ENCODE measurements around the gene RCAN3. TPM values are rescaled to one million over a fixed set of nuclear protein-coding genes. Genes with fewer than 3 reads are reported as not detected.

Gene RCAN3
- total RNA-seq, 2 donors from 2014 or later = 12.6 to 15.1 TPM

GRCh38 chr1:24586970-24587820 lies 84.6 kb downstream of the RCAN3 start:
- TF ChIP-seq, protein P1, sequence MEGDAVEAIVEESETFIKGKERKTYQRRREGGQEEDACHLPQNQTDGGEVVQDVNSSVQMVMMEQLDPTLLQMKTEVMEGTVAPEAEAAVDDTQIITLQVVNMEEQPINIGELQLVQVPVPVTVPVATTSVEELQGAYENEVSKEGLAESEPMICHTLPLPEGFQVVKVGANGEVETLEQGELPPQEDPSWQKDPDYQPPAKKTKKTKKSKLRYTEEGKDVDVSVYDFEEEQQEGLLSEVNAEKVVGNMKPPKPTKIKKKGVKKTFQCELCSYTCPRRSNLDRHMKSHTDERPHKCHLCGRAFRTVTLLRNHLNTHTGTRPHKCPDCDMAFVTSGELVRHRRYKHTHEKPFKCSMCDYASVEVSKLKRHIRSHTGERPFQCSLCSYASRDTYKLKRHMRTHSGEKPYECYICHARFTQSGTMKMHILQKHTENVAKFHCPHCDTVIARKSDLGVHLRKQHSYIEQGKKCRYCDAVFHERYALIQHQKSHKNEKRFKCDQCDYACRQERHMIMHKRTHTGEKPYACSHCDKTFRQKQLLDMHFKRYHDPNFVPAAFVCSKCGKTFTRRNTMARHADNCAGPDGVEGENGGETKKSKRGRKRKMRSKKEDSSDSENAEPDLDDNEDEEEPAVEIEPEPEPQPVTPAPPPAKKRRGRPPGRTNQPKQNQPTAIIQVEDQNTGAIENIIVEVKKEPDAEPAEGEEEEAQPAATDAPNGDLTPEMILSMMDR (IDR thresholded peaks at IDR 0.05) = peak; percentile 71
- H3K27ac ChIP-seq = no peak overlapping the region
- DNase-seq = peak; percentile 69
- no peaks in the 10 kb centered on the region for H3K4me1 ChIP-seq
- no peaks in the 10 kb centered on the region for H3K36me3 ChIP-seq
- no peaks in the 10 kb centered on the region for H3K9me3 ChIP-seq
- H3K27me3 ChIP-seq = no peaks in the 10 kb centered on the region
- no peak overlapping the region for H3K9ac ChIP-seq (ENCODE audit: low read depth in 2 of 2, low read length in 2 of 2)
- no peak overlapping the region for H3K4me3 ChIP-seq
- intact Hi-C loops (cut with DNase I) = no loop called here

GRCh38 chr1:24588573-24588972 lies 85.9 kb downstream of the RCAN3 start:
- intact Hi-C loops (cut with DNase I) = no loop called here
- H3K9ac ChIP-seq (ENCODE audit: low read depth in 2 of 2, low read length in 2 of 2) = no peak overlapping the region
- H3K4me1 ChIP-seq = no peaks in the 10 kb centered on the region
- no peak for DNase-seq
- TF ChIP-seq, protein P1 (IDR thresholded peaks at IDR 0.05) = no peak
- H3K36me3 ChIP-seq = no peaks in the 10 kb centered on the region
- no peaks in the 10 kb centered on the region for H3K27me3 ChIP-seq
- H3K4me3 ChIP-seq = no peak overlapping the region
- no peaks in the 10 kb centered on the region for H3K9me3 ChIP-seq
- H3K27ac ChIP-seq = no peak overlapping the region

DNA sequence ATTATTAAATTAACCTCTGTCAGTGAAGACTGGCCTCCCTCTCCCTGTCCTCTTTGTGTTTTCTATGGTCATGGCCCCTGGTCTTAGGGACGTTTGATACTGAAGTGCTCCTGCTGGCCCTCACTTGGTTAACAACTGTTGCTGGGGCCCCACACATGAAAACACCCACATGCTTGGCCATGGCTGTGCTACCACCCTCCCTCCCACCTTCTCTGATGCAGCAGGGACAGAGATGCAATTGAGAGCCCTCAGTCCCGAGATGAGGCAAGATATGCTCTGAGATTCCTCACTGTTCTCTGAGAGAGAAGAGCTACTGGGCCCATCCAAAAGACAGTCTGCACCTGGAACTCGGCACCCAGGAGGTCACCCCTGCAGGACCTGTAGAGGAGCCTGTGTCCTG lies 86.6 kb downstream of the RCAN3 start:
- H3K9ac ChIP-seq (ENCODE audit: low read depth in 2 of 2, low read length in 2 of 2) = no peak overlapping the region
- H3K9me3 ChIP-seq = no peaks in the 10 kb centered on the region
- no peak overlapping the region for H3K27ac ChIP-seq
- H3K4me3 ChIP-seq = no peak overlapping the region
- intact Hi-C loops (cut with DNase I) = no loop called here
- no peaks in the 10 kb centered on the region for H3K27me3 ChIP-seq
- DNase-seq = no peak
- TF ChIP-seq, protein P1 (IDR thresholded peaks at IDR 0.05) = no peak
- no peaks in the 10 kb centered on the region for H3K36me3 ChIP-seq
- no peaks in the 10 kb centered on the region for H3K4me1 ChIP-seq

Other genes with a start within 250 kb of the RCAN3 start
- 1 to 10 TPM in 1 of 2 donors, under 1 TPM in 1; 0.64 to 1.5 TPM for gene GRHL3, start 183.5 kb upstream of the RCAN3 start, total RNA-seq
- gene STPG1, start 89.1 kb upstream of the RCAN3 start, total RNA-seq = 10 to 100 TPM; 13.6 to 18.4 TPM
- gene NIPAL3, start 87.0 kb upstream of the RCAN3 start, total RNA-seq = 10 to 100 TPM; 41.3 to 45.2 TPM
- 1 to 10 TPM in 1 of 2 donors, under 1 TPM in 1; 0.72 to 2.7 TPM for gene NCMAP, start 53.3 kb downstream of the RCAN3 start, total RNA-seq
- gene SRRM1, start 140.5 kb downstream of the RCAN3 start, total RNA-seq = 100 to 1,000 TPM; 110 to 147 TPM
- 10 to 100 TPM; 38.0 to 84.8 TPM for gene CLIC4, start 242.6 kb downstream of the RCAN3 start, total RNA-seq

All from colonic mucosa (tissue), 4 donors.